CD4-positive, alpha-beta T cell treated with Interleukin-6 for 4 hours (primary cell): Measurements from ENCODE around the gene AQP12A.
A peak's percentile ranks its signal among the peaks of the same experiment; 100 is the strongest.
"Not testable (repeated sequence)": the region's sequence is repeated elsewhere in the genome, so short reads cannot be mapped to it uniquely, and the experiment has no call there.

ENCODE experiments used
- DNase-seq: peaks from one replicate; pipeline ENCODE4 v3.0.0-alpha.2; 2020; ENCODE audit warnings: mixed read lengths

The AQP12A gene

DNA sequence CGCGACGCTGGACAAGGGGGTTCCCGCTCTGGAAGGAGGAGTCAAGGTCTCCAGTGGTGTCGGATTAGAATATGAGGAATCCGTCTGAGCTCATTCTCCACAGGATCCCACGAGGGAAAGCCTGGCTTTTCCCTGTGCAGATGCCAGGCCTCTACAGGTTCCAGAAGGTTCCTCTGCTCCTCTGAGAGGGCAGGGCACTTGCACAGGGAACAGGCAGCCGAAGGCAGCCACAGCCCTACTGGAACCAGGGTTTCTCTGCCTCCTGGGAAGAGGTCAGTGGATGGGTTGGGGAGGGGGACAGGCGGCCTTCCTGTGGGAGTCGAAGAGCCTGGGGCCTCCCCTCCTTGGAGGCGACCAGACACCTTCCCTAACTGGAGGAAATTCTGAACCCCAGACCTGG, 1.7 kb upstream of the AQP12A start:
- no peak for DNase-seq

DNA sequence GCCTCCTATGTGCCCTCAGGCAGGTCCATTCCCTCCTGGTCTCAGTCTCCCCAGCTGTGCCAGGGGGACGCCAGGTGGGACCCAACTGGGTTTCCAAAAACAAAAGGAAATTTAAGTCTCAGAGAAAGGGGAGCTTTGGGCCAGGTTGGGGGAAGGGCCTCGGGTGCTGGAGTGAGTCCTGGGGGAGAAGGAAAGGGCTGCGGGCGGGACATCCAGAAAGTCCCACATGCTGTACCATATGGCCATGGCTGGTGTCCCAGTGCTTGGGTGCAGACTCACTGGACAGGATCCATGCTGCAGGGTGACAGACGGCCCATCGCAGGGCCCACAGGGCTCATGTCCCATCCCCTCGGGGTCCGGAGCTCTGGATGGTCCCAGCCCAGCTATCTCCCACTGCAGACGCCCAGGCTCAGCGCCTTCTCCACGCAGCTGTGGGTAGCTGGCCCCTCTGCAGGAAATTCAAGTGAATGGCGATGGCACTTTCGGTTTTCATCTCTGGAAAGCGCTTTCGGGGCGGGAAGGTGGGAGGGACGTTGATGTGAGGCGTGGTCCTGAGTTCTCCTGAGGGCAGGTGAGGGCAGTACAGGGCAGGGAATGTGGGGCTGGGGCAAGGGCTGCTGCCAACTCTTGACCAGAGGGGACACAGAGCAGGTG, 1.1 kb upstream of the AQP12A start:
- not testable (repeated sequence) for DNase-seq

DNA sequence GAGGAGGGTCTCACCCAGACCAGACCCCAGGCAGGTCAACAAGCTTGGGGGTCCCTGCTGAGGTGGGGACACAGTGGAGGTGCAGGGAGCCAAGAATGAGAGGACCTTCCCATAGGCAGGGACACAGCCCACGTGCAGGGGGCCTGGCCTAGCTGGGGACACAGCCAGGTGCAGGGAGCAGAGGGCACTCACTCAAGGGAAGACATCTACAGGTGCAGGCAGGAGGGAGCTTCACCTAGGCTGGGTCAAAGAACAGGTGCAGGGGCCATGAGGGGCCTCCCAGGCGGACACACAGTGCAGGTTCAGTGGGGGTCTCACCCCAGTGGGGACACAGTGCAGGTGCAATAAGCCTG, 615 bp upstream of the AQP12A start:
- DNase-seq = not testable (repeated sequence)

- not testable (repeated sequence) for DNase-seq
These were observed 1.2 kb downstream of the AQP12A start for GRCh38 chr2:240692583-240693561.

- DNase-seq = not testable (repeated sequence)
These were observed 2.6 kb downstream of the AQP12A start for GRCh38 chr2:240694304-240694703.

GRCh38 chr2:240695593-240695992, 3.9 kb downstream of the AQP12A start:
- DNase-seq = not testable (repeated sequence)

GRCh38 chr2:240696469-240696868, 4.8 kb downstream of the AQP12A start:
- not testable (repeated sequence) for DNase-seq

- DNase-seq = not testable (repeated sequence)
These were observed 7.3 kb downstream of the AQP12A start for GRCh38 chr2:240698852-240699561.

DNA sequence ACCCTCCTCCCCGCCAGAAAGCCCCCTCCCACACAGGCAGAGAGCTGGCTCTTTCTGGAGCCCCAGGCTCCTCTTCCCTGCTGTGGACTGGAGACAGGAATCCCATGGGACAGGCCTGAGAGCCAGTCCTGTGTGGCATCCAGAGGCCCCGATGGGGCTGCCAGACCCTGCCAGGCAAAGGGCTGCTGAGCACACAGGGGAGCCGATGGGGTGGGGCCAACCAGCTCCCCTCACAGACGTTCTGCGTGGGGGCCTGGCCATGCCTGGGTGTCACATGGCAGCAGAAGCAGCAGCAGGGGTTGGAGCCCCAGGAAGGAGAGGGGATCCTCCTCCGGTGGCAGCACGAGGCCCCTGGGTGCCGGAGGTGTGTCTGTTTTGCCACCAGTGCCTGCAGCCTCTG, 8.2 kb downstream of the AQP12A start:
- not testable (repeated sequence) for DNase-seq

GRCh38 chr2:240700616-240701015, 8.9 kb downstream of the AQP12A start:
- DNase-seq = not testable (repeated sequence)

DNA sequence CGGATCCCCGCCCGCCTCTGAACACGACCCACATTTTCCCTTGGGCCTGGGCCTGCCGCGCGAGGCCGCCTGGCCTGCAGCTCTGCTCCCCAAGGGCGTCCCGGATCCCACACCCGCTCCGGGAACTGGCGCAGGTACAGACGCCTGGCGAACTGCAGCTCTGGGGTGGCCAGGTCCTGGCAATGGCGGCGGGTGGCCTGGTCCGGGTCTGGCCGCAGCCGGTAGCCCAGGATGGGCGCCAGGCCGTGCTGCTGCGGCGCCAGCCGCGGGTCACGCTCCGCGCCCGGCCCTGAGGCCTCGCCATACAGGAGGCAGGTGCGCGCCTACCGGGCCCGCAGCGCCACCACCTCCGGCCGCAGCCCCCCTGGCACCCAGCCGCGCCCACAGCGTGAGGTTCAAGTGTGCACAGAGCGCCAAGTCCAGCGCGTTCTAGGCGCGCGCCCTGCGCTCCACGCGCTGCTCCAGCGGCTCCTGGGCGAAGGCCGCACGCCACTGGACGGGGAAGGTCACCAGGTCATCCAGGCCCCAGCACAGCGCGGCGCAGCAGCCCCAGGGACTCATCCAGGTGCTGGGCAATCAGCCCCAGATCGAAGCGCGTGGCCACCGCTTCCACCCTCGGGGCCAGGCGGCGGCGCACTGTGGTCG, 9.5 kb downstream of the AQP12A start:
- DNase-seq = no peak

GRCh38 chr2:240701736-240702639, 10.3 kb downstream of the AQP12A start:
- no peak for DNase-seq

DNA sequence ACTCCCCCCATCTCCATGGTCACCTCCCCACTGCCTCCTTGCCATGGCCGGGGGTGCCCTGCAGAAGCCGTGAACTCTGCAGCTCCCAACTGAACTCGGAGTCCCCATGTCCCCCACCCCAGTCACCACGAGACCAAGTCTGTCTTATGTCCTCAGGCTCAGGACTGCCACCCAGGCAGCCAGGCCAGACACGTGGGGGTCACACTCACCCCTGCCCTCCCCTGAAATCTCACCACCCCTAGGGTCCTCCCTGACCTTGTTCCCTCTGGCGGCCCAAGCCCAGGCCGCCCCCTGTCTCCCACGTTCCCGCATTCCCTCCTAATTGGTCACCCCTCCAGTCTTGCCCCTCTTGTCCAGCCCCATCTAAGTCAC, 11.0 kb downstream of the AQP12A start:
- DNase-seq = no peak

DNA sequence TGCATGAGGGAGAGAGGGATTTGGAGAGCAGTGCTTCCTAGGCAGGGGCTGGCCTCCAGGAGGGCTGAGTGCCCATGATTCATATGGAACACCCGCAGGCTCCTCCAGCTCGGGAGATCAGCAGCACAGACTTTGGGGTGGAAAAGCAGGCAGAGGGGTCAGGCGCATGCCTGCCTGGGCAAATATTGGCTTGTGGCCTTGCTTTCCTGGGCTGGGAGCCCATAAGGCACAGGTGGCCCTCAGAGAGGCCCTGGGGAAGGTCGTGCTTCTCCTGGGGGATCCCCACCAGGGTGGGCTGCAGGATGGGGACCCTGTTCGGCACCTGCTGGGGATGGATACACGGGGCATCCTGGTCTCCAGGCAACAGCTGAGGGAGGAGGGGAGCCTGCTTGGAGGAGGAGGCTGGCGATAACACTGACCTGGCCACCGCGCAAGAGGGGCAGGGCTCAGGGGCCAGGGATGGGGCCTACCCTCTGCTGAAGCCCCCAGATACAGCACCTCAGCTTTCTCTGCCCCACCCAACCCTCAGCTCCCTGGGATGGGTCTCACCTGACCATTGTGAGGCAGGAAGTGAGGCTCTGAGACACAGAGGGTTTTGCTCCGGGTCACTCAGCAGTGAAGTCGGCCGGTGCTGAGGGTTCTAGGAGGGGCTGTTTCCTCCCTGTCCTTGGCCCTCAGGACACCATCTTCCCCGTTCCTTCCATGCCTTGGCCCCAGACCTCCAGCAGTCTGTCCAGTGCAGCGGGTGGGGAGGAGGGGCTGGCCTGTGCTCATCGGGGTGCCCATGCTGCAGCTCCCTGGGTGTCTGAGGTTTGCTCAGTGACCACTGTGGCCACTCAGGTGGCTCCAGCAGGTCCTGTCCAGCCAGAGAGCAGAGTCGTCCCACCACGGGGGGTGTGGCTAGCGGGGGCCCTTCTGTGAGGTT, 12.0 kb downstream of the AQP12A start:
- DNase-seq = no peak

DNA sequence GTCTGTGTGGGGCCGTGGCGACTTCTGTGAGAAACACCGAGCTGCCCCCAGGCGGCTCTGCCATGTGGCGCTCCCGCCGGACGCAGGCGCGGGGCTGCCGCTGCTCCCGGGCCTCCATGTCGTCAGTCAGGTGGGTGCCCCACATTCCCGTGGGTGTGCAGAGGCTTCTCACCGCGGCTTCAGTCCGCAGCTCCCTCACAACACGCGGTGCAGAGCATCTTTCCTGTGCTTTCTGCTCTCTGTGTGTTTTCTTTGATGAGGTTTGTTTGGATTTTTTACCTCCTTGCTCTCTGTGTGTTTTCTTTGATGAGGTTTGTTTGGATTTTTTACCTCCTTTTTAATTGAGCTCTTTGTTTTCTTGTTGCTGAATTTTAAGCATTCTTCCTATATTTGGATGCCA, 13.0 kb downstream of the AQP12A start:
- DNase-seq = peak; percentile 43

DNA sequence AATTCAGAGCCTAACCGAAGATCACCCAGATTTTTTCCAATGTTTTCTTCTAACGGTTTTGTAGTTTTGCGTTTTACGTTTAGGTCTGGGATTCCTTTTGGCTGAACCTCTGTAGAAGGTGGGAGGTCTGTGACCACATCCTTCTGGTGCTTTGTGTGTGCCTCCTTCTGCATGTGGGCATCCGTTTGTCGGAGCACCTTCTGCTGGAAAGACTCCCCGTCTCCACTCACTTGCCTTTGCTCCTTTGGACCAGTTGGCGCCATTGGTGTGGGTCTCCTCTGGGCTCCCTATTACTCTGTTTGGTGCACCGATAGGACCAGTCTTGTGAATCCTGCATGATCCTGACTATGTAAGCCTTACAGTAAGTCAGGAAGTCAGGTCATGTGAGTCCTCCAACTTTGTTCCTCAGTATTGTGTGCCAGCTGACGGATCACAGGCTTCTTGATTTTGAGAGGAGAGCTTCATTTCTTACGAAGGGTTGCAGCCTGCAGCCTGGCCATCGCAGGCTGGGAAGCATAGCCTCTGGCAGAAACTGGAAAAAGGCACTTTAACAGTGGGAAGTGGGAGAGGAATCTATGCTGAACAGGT, 13.6 kb downstream of the AQP12A start:
- DNase-seq = peak; percentile 25

DNA sequence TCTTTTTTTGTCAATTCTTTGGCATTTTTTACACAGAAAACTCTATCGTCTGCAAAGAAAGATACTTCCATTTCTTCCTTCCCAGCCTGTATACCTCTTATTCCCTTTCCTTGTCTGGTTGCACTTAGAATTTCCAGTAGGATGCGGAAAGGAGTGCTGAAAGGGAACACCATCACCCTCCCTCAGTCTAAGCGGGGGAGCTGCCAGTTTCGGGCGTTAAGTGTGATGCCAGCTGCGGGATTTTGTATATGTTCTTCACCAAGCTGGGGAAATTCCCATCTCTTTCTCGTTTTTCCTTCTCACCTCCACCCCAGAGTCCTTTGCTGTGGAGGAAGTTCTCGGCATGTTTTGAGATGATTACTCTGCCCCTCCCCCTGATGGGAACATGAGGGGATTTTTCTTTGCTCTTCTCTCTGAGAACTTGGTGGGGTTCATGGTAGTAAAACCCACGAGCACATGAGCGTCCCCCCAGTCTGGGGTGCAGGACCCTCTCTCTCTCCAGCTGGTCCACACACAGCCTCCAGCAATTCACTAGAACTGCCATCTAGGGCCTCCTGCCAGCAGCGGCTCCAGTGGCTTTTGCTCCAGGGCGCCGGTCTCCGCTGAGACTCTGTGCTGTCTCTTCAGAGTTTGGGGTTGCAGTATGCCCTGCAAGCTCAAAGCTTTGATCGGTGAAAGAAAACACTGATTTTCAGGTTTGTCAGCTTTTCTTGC, 15.5 kb downstream of the AQP12A start:
- DNase-seq = no peak

DNA sequence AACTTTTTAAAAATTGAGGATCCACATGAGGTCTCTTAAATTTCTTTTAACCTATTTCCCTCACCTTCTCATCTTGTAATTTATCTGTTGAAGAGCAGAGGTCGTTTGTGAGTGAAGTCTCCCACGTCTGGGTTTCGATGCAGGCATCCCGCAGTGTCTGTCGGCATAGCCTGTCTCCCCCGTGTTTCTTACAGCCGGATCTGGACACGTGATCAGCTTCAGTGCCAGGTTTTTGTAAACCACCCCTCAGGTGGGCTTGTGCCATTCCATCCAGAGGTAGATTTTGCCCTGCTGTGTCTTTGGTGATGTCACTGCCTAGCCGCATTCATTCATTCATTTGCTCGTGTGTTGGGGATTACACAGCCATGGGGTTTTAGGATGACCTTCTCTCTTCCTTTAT, 16.2 kb downstream of the AQP12A start:
- no peak for DNase-seq

DNA sequence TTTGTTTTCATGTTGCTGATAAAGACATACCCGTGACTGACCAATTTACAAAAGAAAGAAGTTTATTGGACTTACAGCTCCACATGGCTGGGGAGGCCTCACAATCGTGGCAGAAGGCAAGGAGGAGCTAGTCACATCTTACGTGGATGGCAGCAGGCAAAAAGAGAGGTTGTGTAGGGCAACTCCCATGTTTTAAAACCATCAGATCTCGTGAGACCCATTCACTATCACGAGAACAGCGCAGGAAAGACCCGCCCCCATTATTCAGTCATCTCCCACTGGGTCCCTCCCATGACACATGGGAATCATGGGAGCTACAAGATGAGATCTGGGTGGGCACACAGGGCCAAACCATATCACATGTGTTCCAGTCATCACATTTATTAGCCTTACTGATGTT, 16.8 kb downstream of the AQP12A start:
- no peak for DNase-seq

GRCh38 chr2:240711296-240711695, 19.6 kb downstream of the AQP12A start:
- no peak for DNase-seq
